Right ventricle myocardium superior (tissue), 1 donor: ENCODE data around the gene COPE. TPM values are rescaled to one million over a fixed set of nuclear protein-coding genes. Genes with fewer than 3 reads are reported as not detected.
"Not testable (repeated sequence)": the region's sequence is repeated elsewhere in the genome, so short reads cannot be mapped to it uniquely, and the experiment has no call there.

Experiments
- ATAC-seq: fragments of 200-7000 bp; cut with Tn5 transposase; one replicate; pipeline ENCODE4 v1.9.1; 2020; ENCODE audit warnings: mild to moderate bottlenecking; ENCODE audit not compliant: poor library complexity
- DNase-seq: peaks from one replicate; pipeline ENCODE4 v3.0.0-alpha.2; 2020
- intact Hi-C: fragments of 100-400 bp; cut with DNase I; formaldehyde crosslinking; loops from one replicate; pipeline ENCODE4 v1.11.2; 2022
- long read RNA-seq: library from polyadenylated mRNA; unstranded; transcript quantifications from one replicate; pipeline ENCODE4 v2.0.0, GENCODE V29; 2021
- total RNA-seq: library from RNA; stranded (reverse); fragmentation: NEBNext Ultra II Directional; extraction: Animal tissue kit (Norgen Biotek cat#: 25700); gene quantifications from one replicate; pipeline ENCODE4 v1.2.1, GENCODE V29; 2021
- donor health status: DM: no; HTN: yes; CAD: no; lungs with severe emphysema.

The COPE gene
- 121 TPM for total RNA-seq
- long read RNA-seq, transcript COPE-203 (9 exons, 907 nt), result minor isoform, 7 of 294 reads
- long read RNA-seq, transcript COPE-201 (10 exons, 1,141 nt), result major isoform, 270 of 294 reads
- long read RNA-seq, partial matches to known transcripts, result 7 of 294 reads
- long read RNA-seq, other reads (novel, unspliced or antisense), result 6 of 294 reads

GRCh38 chr19:18919086-18919899 is at the start of gene COPE, which contains the start of gene DDX49:
Gene COPE (minus strand): TSS chr19:18919387. CDS start chr19:18919348, 39 bp downstream.
Gene DDX49 (plus strand): TSS chr19:18919715. CDS start chr19:18919742, 27 bp downstream.
- peak; percentile 99 for DNase-seq
- ATAC-seq, result peak; percentile 98
- intact Hi-C loops, result no loop called here

GRCh38 chr19:18967358-18968146 is 48.4 kb upstream of the COPE start:
- DNase-seq (peak; percentile 80), ATAC-seq (peak; percentile 70)
- intact Hi-C loops, result no loop called here

GRCh38 chr19:18966307-18966706 is 47.1 kb upstream of the COPE start:
- DNase-seq, result no peak
- ATAC-seq, result no peak
- intact Hi-C loops, result no loop called here

GRCh38 chr19:18964121-18964520 is 44.9 kb upstream of the COPE start:
- no peak for ATAC-seq
- no peak for DNase-seq
- intact Hi-C loops, result no loop called here

GRCh38 chr19:18961767-18962620 is 42.8 kb upstream of the COPE start:
- intact Hi-C loops, result no loop called here
- DNase-seq (no peak), ATAC-seq (no peak)

- DNase-seq (no peak), ATAC-seq (no peak)
- intact Hi-C loops, result no loop called here
These were observed 41.2 kb upstream of the COPE start for GRCh38 chr19:18960370-18960769.

GRCh38 chr19:18955042-18955441 is 35.9 kb upstream of the COPE start:
- DNase-seq (no peak), ATAC-seq (no peak)
- intact Hi-C loops, result no loop called here

GRCh38 chr19:18954094-18954493 is 34.9 kb upstream of the COPE start:
- no peak for ATAC-seq
- no peak for DNase-seq
- intact Hi-C loops, result no loop called here

GRCh38 chr19:18952364-18953003 is 33.3 kb upstream of the COPE start:
- ATAC-seq, intact Hi-C loops, DNase-seq: not testable (repeated sequence)

GRCh38 chr19:18951721-18952281 is 32.6 kb upstream of the COPE start:
- no peak for ATAC-seq
- intact Hi-C loops, result no loop called here
- DNase-seq, result no peak

GRCh38 chr19:18949858-18950257 is 30.7 kb upstream of the COPE start:
- ATAC-seq, result no peak
- DNase-seq, result no peak
- intact Hi-C loops, result no loop called here

GRCh38 chr19:18948976-18949356 is 29.8 kb upstream of the COPE start:
- DNase-seq (no peak), ATAC-seq (no peak)
- intact Hi-C loops, result no loop called here

- intact Hi-C loops, result no loop called here
- DNase-seq (no peak), ATAC-seq (no peak)
These were observed 29.1 kb upstream of the COPE start for GRCh38 chr19:18948075-18948975.

- no peak for ATAC-seq
- no peak for DNase-seq
- intact Hi-C loops, result no loop called here
These were observed 27.7 kb upstream of the COPE start for GRCh38 chr19:18946918-18947317.

GRCh38 chr19:18946335-18946734 is 27.1 kb upstream of the COPE start:
- DNase-seq (no peak), ATAC-seq (no peak)
- intact Hi-C loops, result no loop called here

GRCh38 chr19:18945297-18945696 is 26.1 kb upstream of the COPE start:
- DNase-seq, result no peak
- intact Hi-C loops, result no loop called here
- ATAC-seq, result no peak

- no peak for ATAC-seq
- intact Hi-C loops, result no loop called here
- DNase-seq, result no peak
These were observed 24.3 kb upstream of the COPE start for GRCh38 chr19:18943465-18943864.
